ENCODE data around the gene HOXB2. TPM values are rescaled to one million over a fixed set of nuclear protein-coding genes. Genes with fewer than 3 reads are reported as not detected.

HOXB2 gene
- total RNA-seq, 4 donors from 2014 or later, result 36.3 to 86.4 (median 63.4) TPM

GRCh38 chr17:48542114-48542656, 2.7 kb downstream of the HOXB2 start:
- intact Hi-C loops (cut with DNase I), result loop anchor here (2.0 kb wide), 1 partner anchor 35 kb away; no protein-coding TSS in a partner anchor
- peaks cover 31 to 42% (median 40%) of the 10 kb centered on the region in 4 donors for H3K4me1 ChIP-seq
- H3K27me3 ChIP-seq, result no peaks in the 10 kb centered on the region
- DNase-seq (ENCODE audit: extremely low spot score), result no peak
- no peaks in the 10 kb centered on the region for H3K36me3 ChIP-seq
- H3K9me3 ChIP-seq, result no peaks in the 10 kb centered on the region
- H3K4me3 ChIP-seq, result peak overlapping the region; percentile 79 to 89 (median 80)
- TF ChIP-seq POLR2A (IDR thresholded peaks at IDR 0.05; ENCODE audit: low read depth) (no peak), POLR2AphosphoS5 (IDR thresholded peaks at IDR 0.05) (peak in 1 of 2 donors; percentile 11)
- H3K27ac ChIP-seq (replicated peaks in 1 of 4), result peak overlapping the region; percentile 91 to 97 (median 96)
- WGBS, result 3% methylated on average over 27 of the region's 27 CpGs

DNA sequence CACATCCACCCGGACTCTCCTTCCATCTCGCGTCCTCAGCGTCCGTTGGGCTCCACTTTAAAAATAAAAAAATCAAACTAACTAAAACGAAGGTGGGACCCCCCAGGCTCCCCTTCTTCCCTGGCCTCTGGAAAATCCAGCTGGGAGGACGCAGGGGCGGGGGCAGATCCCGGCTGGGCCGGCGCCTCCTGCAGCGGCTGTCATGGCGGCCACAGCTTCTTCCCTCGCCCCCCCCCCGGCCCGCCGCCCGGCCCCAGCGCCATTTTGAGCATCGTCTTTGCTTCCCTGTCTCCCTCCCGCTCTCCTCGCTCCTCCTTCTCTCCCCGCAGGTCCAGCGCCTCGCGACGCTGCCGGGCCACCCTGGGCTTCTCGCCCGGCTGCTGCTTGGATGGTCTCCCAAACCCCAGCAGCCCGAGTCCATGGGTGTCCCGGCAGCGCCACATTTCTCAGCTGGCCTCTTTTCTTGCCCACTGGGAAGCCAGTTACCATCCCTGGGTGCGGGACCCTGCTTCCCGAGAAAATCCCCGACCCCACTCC, 3.3 kb downstream of the HOXB2 start:
- Histone ChIP-seq H3K27me3 (no peaks in the 10 kb centered on the region), H3K4me1 (peaks cover 26 to 37% (median 35%) of the 10 kb centered on the region in 4 donors), H3K27ac (replicated peaks in 1 of 4) (peak overlapping the region; percentile 91 to 97 (median 96)), H3K4me3 (peak overlapping the region; percentile 79 to 89 (median 80)), H3K36me3 (no peaks in the 10 kb centered on the region), H3K9me3 (no peaks in the 10 kb centered on the region)
- under 1% methylated on average over 11 of the region's 36 CpGs for WGBS
- no peak for TF ChIP-seq EP300 (IDR thresholded peaks at IDR 0.05)
- TF ChIP-seq, protein P1, sequence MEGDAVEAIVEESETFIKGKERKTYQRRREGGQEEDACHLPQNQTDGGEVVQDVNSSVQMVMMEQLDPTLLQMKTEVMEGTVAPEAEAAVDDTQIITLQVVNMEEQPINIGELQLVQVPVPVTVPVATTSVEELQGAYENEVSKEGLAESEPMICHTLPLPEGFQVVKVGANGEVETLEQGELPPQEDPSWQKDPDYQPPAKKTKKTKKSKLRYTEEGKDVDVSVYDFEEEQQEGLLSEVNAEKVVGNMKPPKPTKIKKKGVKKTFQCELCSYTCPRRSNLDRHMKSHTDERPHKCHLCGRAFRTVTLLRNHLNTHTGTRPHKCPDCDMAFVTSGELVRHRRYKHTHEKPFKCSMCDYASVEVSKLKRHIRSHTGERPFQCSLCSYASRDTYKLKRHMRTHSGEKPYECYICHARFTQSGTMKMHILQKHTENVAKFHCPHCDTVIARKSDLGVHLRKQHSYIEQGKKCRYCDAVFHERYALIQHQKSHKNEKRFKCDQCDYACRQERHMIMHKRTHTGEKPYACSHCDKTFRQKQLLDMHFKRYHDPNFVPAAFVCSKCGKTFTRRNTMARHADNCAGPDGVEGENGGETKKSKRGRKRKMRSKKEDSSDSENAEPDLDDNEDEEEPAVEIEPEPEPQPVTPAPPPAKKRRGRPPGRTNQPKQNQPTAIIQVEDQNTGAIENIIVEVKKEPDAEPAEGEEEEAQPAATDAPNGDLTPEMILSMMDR (IDR thresholded peaks at IDR 0.05), result no peak
- TF ChIP-seq POLR2A (IDR thresholded peaks at IDR 0.05; ENCODE audit: low read depth), result no peak
- TF ChIP-seq POLR2AphosphoS5 (IDR thresholded peaks at IDR 0.05), result peak; percentile 61 to 82
- DNase-seq (ENCODE audit: extremely low spot score), result no peak
- intact Hi-C loops (cut with DNase I), result loop anchor here (2.0 kb wide), 2 partner anchors 35 to 49 kb away; no protein-coding TSS in a partner anchor

DNA sequence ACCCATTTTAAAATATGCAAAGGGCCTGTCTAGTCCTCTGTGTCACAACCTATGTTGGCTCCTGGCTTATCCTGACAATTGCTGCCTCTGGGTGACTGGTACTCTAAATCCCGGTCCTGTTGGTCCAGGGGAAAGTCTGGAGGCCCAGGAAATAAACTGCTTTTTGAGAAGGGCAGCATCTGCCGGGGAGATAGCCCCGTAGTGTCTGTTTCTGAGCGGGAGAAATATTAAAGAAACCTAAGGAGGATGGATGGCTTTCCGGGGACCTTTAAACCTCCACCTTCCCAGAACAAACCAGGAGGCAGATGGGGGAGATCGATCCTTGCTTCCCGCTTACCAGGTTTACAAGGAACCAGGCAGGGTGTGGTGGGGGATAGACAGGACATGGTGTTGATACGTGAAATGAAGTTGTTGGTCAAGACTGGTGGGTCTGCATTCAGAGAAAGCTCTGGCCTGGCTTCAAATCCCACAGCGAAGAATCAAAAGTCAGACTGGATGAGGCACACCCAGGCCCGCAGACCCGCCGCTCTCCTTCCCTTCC, 3.8 kb downstream of the HOXB2 start:
- Histone ChIP-seq H3K4me3 (peak overlapping the region; percentile 79 to 89 (median 80)), H3K27ac (replicated peaks in 1 of 4) (peak overlapping the region; percentile 91 to 97 (median 96)), H3K4me1 (peaks cover 23 to 31% (median 30%) of the 10 kb centered on the region in 4 donors), H3K36me3 (no peaks in the 10 kb centered on the region), H3K9me3 (no peaks in the 10 kb centered on the region), H3K27me3 (no peaks in the 10 kb centered on the region)
- no peak for DNase-seq (ENCODE audit: extremely low spot score)
- TF ChIP-seq POLR2AphosphoS5 (IDR thresholded peaks at IDR 0.05), result no peak
- no peak for TF ChIP-seq EP300 (IDR thresholded peaks at IDR 0.05)
- no peak for TF ChIP-seq POLR2A (IDR thresholded peaks at IDR 0.05; ENCODE audit: low read depth)
- TF ChIP-seq, protein P1 (IDR thresholded peaks at IDR 0.05), result no peak
- WGBS, result 9% methylated on average over 12 of the region's 12 CpGs
- intact Hi-C loops (cut with DNase I), result loop anchor here (2.0 kb wide), 1 partner anchor 48 kb away; no protein-coding TSS in a partner anchor

DNA sequence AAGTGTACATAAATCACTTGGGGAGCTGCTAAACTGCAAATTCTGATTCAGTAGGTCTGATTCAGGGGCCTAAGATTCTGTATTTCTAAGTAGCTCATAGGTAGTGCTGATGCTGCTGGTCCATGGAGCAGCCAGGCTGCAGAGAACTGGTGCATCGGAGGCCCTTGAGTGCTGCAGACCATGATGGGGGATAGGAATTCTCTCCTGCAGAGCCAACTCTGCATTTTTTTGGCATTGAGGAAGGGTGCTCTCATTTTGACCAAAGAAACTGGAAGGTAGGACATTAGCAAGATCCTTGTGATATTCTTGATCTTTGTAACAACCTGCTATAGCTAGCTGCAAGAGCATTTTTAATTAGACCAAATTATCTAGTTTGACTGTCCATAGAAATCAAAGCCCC, 4.7 kb downstream of the HOXB2 start:
- TF ChIP-seq, protein P1 (IDR thresholded peaks at IDR 0.05), result no peak
- TF ChIP-seq POLR2AphosphoS5 (IDR thresholded peaks at IDR 0.05) (no peak), EP300 (IDR thresholded peaks at IDR 0.05) (no peak), POLR2A (IDR thresholded peaks at IDR 0.05; ENCODE audit: low read depth) (no peak)
- no peaks in the 10 kb centered on the region for H3K27me3 ChIP-seq
- intact Hi-C loops (cut with DNase I), result loop anchor here (2.0 kb wide), 1 partner anchor 47 kb away; no protein-coding TSS in a partner anchor
- H3K4me3 ChIP-seq, result peak overlapping the region in 1 of 4 donors; percentile 80
- peaks cover 14 to 22% (median 21%) of the 10 kb centered on the region in 4 donors for H3K4me1 ChIP-seq
- H3K36me3 ChIP-seq, result no peaks in the 10 kb centered on the region
- WGBS, result 67% methylated on average over 1 of the region's 1 CpG
- H3K9me3 ChIP-seq, result no peaks in the 10 kb centered on the region
- no peak for DNase-seq (ENCODE audit: extremely low spot score)
- peak overlapping the region; percentile 91 to 97 (median 96) for H3K27ac ChIP-seq (replicated peaks in 1 of 4)

- no peaks in the 10 kb centered on the region for H3K27me3 ChIP-seq
- H3K4me1 ChIP-seq, result peaks cover 8 to 16% (median 15%) of the 10 kb centered on the region in 4 donors
- no peak for DNase-seq (ENCODE audit: extremely low spot score)
- no peak for TF ChIP-seq POLR2A (IDR thresholded peaks at IDR 0.05; ENCODE audit: low read depth)
- TF ChIP-seq, protein P1 (IDR thresholded peaks at IDR 0.05), result no peak
- no peak for TF ChIP-seq EP300 (IDR thresholded peaks at IDR 0.05)
- no peak for TF ChIP-seq POLR2AphosphoS5 (IDR thresholded peaks at IDR 0.05)
- intact Hi-C loops (cut with DNase I), result no loop called here
- no peak overlapping the region for H3K4me3 ChIP-seq
- H3K36me3 ChIP-seq, result no peaks in the 10 kb centered on the region
- 83% methylated on average over 4 of the region's 4 CpGs for WGBS
- no peaks in the 10 kb centered on the region for H3K9me3 ChIP-seq
- H3K27ac ChIP-seq (replicated peaks in 1 of 4), result peak overlapping the region in 2 of 4 donors; percentile 96 to 97
Observed at GRCh38 chr17:48539177-48539576, 5.7 kb downstream of the HOXB2 start.
